HEK293 (cell line): ENCODE data around the gene INPP5A.

ENCODE experiments used
- BCL6B ChIP-seq: fragments of 450-650 bp; formaldehyde crosslinking; IDR thresholded peaks from 2 replicates; pipeline ENCODE4 v1.5.1; 2017; ENCODE audit warnings: missing biosample characterization, missing genetic modification characterization
- EGR2 ChIP-seq: fragments of 450-650 bp; formaldehyde crosslinking; IDR thresholded peaks from 2 replicates; pipeline ENCODE4 v1.5.1; 2016; ENCODE audit warnings: low read depth, missing biosample characterization, missing genetic modification characterization
- GLIS1 ChIP-seq: fragments of 450-650 bp; formaldehyde crosslinking; IDR thresholded peaks from 2 replicates; pipeline ENCODE4 v1.5.1; 2016; ENCODE audit warnings: missing biosample characterization, missing genetic modification characterization
- GLIS2 ChIP-seq: fragments of 450-650 bp; formaldehyde crosslinking; IDR thresholded peaks from 2 replicates; pipeline ENCODE4 v1.5.1; 2016; ENCODE audit warnings: missing biosample characterization, missing genetic modification characterization
- HOXD13 ChIP-seq: sonication (generic); formaldehyde crosslinking; IDR thresholded peaks from 2 replicates; pipeline ENCODE4 v1.8.0; 2022; ENCODE audit warnings: missing genetic modification reagents, borderline replicate concordance
- IKZF3 ChIP-seq: fragments of 450-650 bp; IDR thresholded peaks from 2 replicates; pipeline ENCODE4 v1.5.0; 2018; ENCODE audit warnings: missing biosample characterization, mild to moderate bottlenecking, missing genetic modification characterization, moderate library complexity
- KLF10 ChIP-seq: fragments of 450-650 bp; IDR thresholded peaks from 2 replicates; pipeline ENCODE4 v1.5.1; 2018; ENCODE audit warnings: missing biosample characterization, mild to moderate bottlenecking, missing genetic modification characterization
- KLF16 ChIP-seq: fragments of 450-650 bp; formaldehyde crosslinking; IDR thresholded peaks from 2 replicates; pipeline ENCODE4 v1.5.1; 2017; ENCODE audit warnings: missing biosample characterization, missing genetic modification characterization
- KLF17 ChIP-seq: fragments of 450-650 bp; formaldehyde crosslinking; IDR thresholded peaks from 2 replicates; pipeline ENCODE4 v1.5.1; 2016; ENCODE audit warnings: missing biosample characterization, missing genetic modification characterization
- REST ChIP-seq: fragments of 450-650 bp; formaldehyde crosslinking; IDR thresholded peaks from 2 replicates; pipeline ENCODE4 v1.5.1; 2016; ENCODE audit warnings: missing biosample characterization, missing genetic modification characterization
- TCF7L2 ChIP-seq: IDR thresholded peaks from 2 replicates; pipeline ENCODE4 v1.6.1; 2011; ENCODE audit warnings: low read depth, mild to moderate bottlenecking, inconsistent platforms, low read length, moderate library complexity, borderline replicate concordance
- ZBTB21 ChIP-seq: fragments of 450-650 bp; formaldehyde crosslinking; IDR thresholded peaks from 2 replicates; pipeline ENCODE4 v1.5.1; 2017; ENCODE audit warnings: missing biosample characterization, missing genetic modification characterization
- ZBTB6 ChIP-seq: fragments of 450-650 bp; formaldehyde crosslinking; IDR thresholded peaks from 2 replicates; pipeline ENCODE4 v1.5.1; 2017; ENCODE audit warnings: missing biosample characterization, missing genetic modification characterization
- ZNF138 ChIP-seq: fragments of 450-650 bp; formaldehyde crosslinking; IDR thresholded peaks from 2 replicates; pipeline ENCODE4 v1.5.1; 2016; ENCODE audit warnings: missing biosample characterization, missing genetic modification characterization, borderline replicate concordance
- ZNF155 ChIP-seq: fragments of 450-650 bp; formaldehyde crosslinking; IDR thresholded peaks from 2 replicates; pipeline ENCODE4 v1.5.1; 2016; ENCODE audit warnings: missing biosample characterization, missing genetic modification characterization
- ZNF175 ChIP-seq: fragments of 450-650 bp; formaldehyde crosslinking; IDR thresholded peaks from 2 replicates; pipeline ENCODE4 v1.5.1; 2016; ENCODE audit warnings: missing biosample characterization, missing genetic modification characterization
- ZNF184 ChIP-seq: fragments of 450-650 bp; IDR thresholded peaks from 2 replicates; pipeline ENCODE4 v1.5.1; 2018; ENCODE audit warnings: missing biosample characterization, mild to moderate bottlenecking, missing genetic modification characterization
- ZNF324 ChIP-seq: fragments of 450-650 bp; formaldehyde crosslinking; IDR thresholded peaks from 2 replicates; pipeline ENCODE4 v1.5.1; 2016; ENCODE audit warnings: missing biosample characterization, missing genetic modification characterization
- ZNF341 ChIP-seq: fragments of 450-650 bp; formaldehyde crosslinking; IDR thresholded peaks from 2 replicates; pipeline ENCODE4; 2016; ENCODE audit warnings: low read depth, missing biosample characterization, missing genetic modification characterization
- ZNF433 ChIP-seq: fragments of 450-650 bp; formaldehyde crosslinking; IDR thresholded peaks from 2 replicates; pipeline ENCODE4 v1.5.1; 2016; ENCODE audit warnings: missing biosample characterization, missing genetic modification characterization, low read depth
- ZNF529 ChIP-seq: fragments of 450-650 bp; formaldehyde crosslinking; IDR thresholded peaks from 2 replicates; pipeline ENCODE4 v1.5.1; 2017; ENCODE audit warnings: missing genetic modification characterization, missing biosample characterization; ENCODE audit not compliant: insufficient replicate concordance
- ZNF571 ChIP-seq: fragments of 450-650 bp; formaldehyde crosslinking; IDR thresholded peaks from 2 replicates; pipeline ENCODE4 v1.5.0; 2017; ENCODE audit warnings: missing biosample characterization, missing genetic modification characterization
- ZNF600 ChIP-seq: fragments of 450-650 bp; formaldehyde crosslinking; IDR thresholded peaks from 2 replicates; pipeline ENCODE4 v1.5.1; 2016; ENCODE audit warnings: missing biosample characterization, missing genetic modification characterization
- ZNF639 ChIP-seq: fragments of 450-650 bp; formaldehyde crosslinking; IDR thresholded peaks from 2 replicates; pipeline ENCODE4 v1.5.1; 2016; ENCODE audit warnings: missing biosample characterization, missing genetic modification characterization
- ZNF768 ChIP-seq: fragments of 450-650 bp; formaldehyde crosslinking; IDR thresholded peaks from 2 replicates; pipeline ENCODE4 v1.5.1; 2018; ENCODE audit warnings: missing biosample characterization, mild to moderate bottlenecking, missing genetic modification characterization
- ZNF837 ChIP-seq: fragments of 450-650 bp; formaldehyde crosslinking; IDR thresholded peaks from 2 replicates; pipeline ENCODE4 v1.5.1; 2016; ENCODE audit warnings: missing biosample characterization, missing genetic modification characterization
- ZSCAN18 ChIP-seq: fragments of 450-650 bp; formaldehyde crosslinking; IDR thresholded peaks from 2 replicates; pipeline ENCODE4 v1.5.1; 2016; ENCODE audit warnings: missing biosample characterization, missing genetic modification characterization
- ZSCAN5A ChIP-seq: fragments of 450-650 bp; formaldehyde crosslinking; IDR thresholded peaks from 2 replicates; pipeline ENCODE4 v1.5.1; 2016; ENCODE audit warnings: missing biosample characterization, missing genetic modification characterization

The INPP5A gene

GRCh38 chr10:132793871-132794849, 256.6 kb downstream of the INPP5A start (continued):
- TF ChIP-seq ZBTB6 (tag by site-specific recombination), result 0 out of 2 replicates have a peak, but pooled peaks have one; percentile 32
- 0 out of 2 replicates have a peak, but pooled peaks have one; percentile 55 for TF ChIP-seq ZNF184 (tag by site-specific recombination)
- no peak for TF ChIP-seq REST
- TF ChIP-seq ZSCAN18 (tag by site-specific recombination), result no peak
- TF ChIP-seq ZNF175 (tag by site-specific recombination), result no peak
- no peak for TF ChIP-seq ZNF837 (tag by site-specific recombination)
- TF ChIP-seq GLIS2 (tag by site-specific recombination), result peak; percentile 92
- peak; percentile 79 for TF ChIP-seq ZNF324 (tag by site-specific recombination)
- TF ChIP-seq ZNF341 (tag by site-specific recombination), result no peak
- no peak for TF ChIP-seq EGR2
- peak; percentile 64 for TF ChIP-seq ZNF600
- no peak for TF ChIP-seq ZNF433 (tag by site-specific recombination)
- no peak for TF ChIP-seq HOXD13
- TF ChIP-seq IKZF3 (tag by site-specific recombination), result peak; percentile 76
- peak; percentile 100 for TF ChIP-seq GLIS1 (tag by site-specific recombination)
- peak; percentile 87 for TF ChIP-seq ZNF639 (tag by site-specific recombination)
- TF ChIP-seq ZNF571, result no peak
- 0 out of 2 replicates have a peak, but pooled peaks have one; percentile 23 for TF ChIP-seq KLF16 (tag by site-specific recombination)
- no peak for TF ChIP-seq ZNF155 (tag by site-specific recombination)
- TF ChIP-seq TCF7L2, result no peak
- TF ChIP-seq ZSCAN5A (tag by site-specific recombination), result no peak
- TF ChIP-seq ZNF768 (tag by site-specific recombination), result no peak
- no peak for TF ChIP-seq BCL6B (tag by site-specific recombination)
- TF ChIP-seq ZNF529 (tag by site-specific recombination), result no peak
- TF ChIP-seq ZNF138, result no peak
- TF ChIP-seq ZBTB21, result no peak
- peak; percentile 87 for TF ChIP-seq KLF17 (tag by site-specific recombination)
- peak; percentile 65 for TF ChIP-seq KLF10 (tag by site-specific recombination)
